IPS-NIHi11 (cell line): ENCODE data around the gene C1D.
"Not testable (repeated sequence)": the region's sequence is repeated elsewhere in the genome, so short reads cannot be mapped to it uniquely, and the experiment has no call there.

Experiments
- DNase-seq: peaks from one replicate; pipeline ENCODE4 v3.0.0; 2012; ENCODE audit warnings: mixed read lengths, low spot score

C1D gene, protein sequence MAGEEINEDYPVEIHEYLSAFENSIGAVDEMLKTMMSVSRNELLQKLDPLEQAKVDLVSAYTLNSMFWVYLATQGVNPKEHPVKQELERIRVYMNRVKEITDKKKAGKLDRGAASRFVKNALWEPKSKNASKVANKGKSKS

GRCh38 chr2:68062680-68063387 lies at the start of gene C1D:
Gene C1D, minus strand, starts transcription at chr2:68063004. Its CDS starts 15,694 bp downstream, at chr2:68047310.
- peak; percentile 91 for DNase-seq

DNA sequence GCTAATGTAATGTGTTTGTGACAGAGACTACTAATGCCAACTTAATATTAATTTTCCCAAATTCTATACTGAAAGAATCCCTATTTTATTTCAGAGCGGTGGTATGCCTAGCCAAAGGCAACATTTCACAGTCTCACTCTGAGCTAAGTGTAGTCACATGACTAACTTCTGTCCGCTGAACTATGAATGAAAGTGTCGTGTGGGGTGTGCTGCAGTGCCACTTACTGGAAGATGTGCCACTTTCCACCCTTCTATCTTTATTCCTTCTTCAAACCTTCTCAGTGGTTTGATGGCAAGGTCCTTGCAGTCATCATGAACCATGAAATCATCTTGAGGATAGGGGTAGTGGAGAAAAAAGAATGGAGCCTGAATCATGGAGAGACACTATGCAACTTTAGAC lies 47.3 kb upstream of the C1D start:
- no peak for DNase-seq

- no peak for DNase-seq
Measured at GRCh38 chr2:68108120-68108519, 45.3 kb upstream of the C1D start.

DNA sequence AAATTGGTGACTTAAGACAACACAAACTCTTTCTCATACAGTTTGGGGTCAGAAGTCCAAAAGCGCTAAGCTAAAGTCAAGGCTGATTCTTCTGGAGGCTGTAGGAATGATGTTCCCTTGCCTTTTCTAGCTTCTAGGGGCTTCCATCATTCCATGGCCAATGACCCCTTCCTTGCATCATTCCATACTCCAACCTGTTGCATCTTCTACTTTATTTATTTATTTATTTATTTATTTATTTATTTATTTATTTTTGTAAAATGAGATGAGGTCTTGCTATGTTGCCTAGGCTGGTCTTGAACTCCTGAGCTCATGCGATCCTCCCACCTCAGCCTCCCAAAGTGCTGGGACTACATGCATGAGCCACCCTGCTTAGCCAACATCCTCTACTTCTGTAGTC lies 44.7 kb upstream of the C1D start:
- DNase-seq, result no peak

- DNase-seq, result no peak
Measured at GRCh38 chr2:68104111-68104835, 41.5 kb upstream of the C1D start.

- DNase-seq, result no peak
Measured at GRCh38 chr2:68103709-68104055, 40.9 kb upstream of the C1D start.

- no peak for DNase-seq
Measured at GRCh38 chr2:68103030-68103708, 40.4 kb upstream of the C1D start.

DNA sequence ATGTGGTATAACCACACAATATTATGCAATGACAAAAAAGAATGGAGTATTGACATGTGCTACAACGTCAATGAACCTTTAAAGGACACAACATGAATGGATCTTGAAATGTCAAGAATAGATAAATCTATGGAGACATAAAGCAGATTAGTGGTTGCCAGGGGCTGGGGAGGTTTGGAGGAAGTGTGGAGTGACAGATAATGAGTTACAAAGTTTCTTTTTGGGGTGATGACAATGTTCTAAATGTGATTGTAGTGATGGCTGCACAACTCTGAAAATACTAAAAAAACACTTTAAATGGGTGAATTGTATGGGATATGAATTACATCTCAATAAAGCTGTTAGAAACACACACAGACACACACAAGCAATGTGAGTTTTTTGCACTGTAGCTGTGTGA lies 37.4 kb upstream of the C1D start:
- no peak for DNase-seq

DNA sequence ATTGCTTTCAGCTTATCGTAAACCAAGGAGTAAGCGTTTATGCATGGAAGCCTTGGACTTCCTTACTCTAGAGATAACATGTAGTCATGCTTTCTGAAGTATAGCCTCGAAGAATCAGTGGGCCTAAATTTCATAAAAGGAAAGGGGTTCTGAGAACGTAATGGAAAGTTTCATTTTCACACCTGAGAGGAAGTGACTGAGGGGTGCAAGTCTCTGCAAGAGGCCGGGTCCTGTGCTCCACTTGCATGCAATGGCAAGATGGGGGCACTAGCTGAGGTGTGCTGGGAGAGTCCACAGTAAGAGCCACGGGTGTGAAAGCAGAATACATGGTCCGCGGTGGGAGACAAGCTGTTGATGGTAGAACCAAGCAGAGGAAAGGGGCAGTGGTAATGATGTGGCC lies 36.5 kb upstream of the C1D start:
- no peak for DNase-seq

DNA sequence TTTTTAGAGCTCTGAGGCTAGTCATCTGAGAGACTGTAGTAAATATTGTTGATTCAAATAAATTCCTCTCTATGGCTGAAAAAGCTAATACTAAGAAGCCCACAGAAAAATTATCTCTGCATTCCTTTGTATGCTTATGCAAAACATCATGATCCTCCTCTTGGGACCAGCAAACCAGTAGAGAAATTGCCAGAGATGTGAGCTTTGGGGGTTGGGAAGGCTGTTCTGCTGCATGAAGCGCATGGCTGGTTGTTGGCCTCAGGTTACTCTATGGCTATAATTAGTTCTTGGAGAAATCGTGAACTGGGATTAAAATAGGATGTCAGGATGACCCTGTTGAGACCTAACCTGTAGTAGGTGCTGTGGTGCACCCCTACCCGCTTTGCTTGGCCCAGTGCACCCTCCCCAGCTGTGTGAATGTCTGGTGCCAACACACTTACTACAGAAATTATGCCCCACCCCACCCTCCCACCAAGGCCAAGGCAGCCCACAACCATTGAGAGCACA lies 35.5 kb upstream of the C1D start:
- no peak for DNase-seq

DNA sequence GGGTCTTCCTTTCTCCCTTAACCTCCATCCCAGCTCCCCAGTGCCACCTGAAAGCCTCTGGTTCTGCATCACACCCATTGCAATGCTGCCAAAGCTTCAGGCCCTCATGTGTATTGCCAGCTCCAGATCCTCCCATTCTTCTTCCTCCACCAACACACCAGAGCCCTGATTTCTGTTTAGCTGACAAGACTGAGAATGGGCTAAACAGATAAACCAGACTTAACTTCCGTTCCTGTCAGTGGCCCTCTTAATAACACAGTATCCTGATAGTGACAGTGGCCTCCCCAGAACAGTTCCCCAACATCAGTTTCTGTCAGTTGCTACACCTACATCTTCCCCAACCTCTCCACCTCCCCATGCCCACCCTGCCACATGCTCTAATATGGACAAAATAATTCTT lies 31.3 kb upstream of the C1D start:
- DNase-seq, result no peak

- DNase-seq, result no peak
Measured at GRCh38 chr2:68093634-68094033, 30.8 kb upstream of the C1D start.

DNA sequence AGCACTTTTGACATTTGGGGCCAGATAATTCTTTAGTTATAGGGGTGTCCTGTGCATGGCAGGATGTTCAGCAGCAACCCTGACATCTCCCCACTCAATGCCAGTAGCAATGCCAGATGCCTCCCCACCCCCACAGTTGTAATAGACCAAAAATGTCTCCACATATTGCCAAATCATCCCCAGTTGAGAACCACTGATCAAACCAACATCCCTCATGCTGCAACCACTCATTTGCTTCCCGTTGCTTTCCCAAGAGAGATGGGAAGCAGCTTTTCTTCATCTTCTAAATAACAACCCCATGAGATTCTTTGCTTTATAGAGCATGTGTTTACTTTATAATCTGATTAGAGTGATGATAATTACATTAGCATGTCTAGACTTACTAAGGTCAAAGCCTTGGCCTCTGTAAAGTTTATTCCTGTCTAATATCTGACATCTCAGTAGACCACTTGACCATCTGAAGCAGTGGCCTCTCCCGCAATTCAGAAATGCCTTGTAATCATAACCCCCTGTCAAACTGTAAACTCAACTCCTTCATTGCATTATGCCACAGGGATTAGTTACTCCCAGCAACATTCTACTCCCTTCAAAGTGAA lies 28.7 kb upstream of the C1D start:
- no peak for DNase-seq

DNA sequence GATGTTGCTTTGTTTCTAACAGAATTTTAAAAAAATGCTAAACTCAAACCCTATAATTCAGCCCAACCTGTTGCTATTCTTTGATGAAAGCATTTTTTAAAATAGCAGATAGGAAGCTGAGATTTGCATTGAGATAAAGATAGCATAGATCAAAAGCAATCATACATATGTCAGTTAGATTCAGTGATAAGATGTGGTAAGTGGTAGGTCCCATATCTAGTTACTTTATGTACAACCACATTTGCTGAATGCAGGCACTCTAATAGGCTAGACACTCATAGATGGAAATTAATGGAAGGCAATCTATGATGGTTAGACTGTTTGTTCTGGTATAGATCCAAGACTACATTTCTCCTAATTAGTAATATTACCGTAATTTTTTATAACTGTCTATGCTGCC lies 27.2 kb upstream of the C1D start:
- no peak for DNase-seq

- no peak for DNase-seq
Measured at GRCh38 chr2:68088940-68089339, 26.1 kb upstream of the C1D start.

DNA sequence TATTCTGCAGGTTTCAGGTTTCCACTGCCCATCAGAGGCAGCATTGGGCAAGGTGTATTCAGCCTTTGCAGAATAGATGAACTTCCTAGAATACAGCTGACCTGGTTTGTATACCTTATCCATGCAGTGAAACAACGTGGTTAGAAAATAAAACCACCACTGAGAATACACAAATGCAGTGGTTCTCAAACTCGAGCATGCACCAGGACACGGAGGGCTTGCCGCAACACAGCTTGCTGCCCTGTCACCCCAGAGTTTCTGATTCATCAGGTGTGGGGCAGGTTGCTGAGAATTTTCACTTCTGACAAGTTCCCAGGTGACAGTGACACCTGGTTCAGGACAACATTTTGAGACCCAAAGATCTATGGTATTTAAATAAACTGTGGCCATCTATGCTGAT lies 23.4 kb upstream of the C1D start:
- no peak for DNase-seq

DNA sequence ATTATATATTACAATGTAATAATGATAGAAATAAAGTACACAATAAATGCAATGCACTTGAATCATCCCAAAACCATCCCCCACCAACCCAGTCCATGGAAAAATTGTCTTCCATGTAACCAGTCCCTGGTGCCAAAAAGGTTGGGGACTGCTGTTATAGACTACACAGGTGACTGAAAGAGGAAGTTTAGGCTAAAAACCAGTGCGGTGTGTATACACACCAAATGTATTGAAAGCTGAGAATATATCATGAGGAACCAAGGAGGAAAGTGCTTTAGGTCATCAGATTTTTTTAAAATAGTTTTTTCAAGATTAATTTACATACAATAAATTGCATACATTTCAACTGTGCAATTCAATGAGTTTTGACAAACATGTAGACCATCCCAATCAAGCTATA lies 20.5 kb upstream of the C1D start:
- no peak for DNase-seq

DNA sequence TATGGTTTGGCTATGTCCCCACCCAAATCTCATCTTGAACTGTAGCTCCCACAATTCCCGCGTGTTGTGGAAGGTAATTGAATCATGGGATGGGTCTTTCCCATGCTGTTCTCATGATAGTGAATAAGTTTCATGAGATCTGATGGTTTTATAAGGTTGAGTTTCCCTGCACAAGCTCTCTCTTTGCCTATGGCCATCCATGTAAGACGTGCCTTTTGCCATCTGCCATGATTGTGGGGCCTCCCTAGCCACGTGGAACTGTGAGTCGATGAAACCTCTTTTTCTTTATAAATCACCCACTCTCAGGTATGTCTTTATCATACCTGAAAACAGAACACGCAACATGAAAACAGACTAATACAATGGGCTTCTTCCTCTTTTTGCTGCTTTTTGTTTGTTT lies 11.2 kb upstream of the C1D start:
- DNase-seq, result no peak

DNA sequence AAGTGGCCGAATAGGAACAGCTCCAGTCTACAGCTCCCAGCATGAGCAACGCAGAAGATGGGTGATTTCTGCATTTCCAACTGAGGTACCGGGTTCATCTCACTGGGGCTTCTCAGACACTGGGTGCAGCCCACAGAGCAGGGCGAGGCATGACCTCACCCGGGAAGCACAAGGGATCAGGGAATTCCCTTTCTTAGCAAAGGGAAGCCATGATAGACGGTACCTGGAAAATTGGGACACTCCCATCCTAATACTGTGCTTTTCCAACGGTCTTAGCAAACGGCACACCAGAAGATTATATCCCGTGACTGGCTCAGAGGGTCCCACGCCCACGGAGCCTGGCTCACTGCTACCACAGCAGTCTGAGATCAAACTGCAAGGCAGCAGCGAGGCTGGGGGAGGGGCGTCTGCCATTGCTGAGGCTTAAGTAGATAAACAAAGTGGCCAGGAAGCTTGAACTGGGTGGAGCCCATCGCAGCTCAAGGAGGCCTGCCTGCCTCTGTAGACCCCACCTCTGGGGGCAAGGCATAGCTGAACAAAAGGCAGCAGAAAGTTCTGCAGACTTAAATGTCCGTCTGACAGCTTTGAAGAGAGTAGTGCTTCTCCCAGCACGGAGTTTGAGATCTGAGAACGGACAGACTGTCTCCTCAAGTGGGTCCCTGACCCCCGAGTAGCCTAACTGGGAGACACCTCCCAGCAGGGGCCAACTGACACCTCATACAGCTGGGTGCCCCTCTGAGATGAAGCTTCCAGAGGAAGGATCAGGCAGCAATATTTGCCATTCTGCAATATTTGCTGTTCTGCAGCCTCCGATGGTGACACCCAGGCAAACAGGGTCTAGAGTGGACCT lies 1.2 kb upstream of the C1D start:
- DNase-seq, result not testable (repeated sequence)

GRCh38 chr2:68060652-68061051 lies 2.2 kb downstream of the C1D start:
- DNase-seq, result no peak

DNA sequence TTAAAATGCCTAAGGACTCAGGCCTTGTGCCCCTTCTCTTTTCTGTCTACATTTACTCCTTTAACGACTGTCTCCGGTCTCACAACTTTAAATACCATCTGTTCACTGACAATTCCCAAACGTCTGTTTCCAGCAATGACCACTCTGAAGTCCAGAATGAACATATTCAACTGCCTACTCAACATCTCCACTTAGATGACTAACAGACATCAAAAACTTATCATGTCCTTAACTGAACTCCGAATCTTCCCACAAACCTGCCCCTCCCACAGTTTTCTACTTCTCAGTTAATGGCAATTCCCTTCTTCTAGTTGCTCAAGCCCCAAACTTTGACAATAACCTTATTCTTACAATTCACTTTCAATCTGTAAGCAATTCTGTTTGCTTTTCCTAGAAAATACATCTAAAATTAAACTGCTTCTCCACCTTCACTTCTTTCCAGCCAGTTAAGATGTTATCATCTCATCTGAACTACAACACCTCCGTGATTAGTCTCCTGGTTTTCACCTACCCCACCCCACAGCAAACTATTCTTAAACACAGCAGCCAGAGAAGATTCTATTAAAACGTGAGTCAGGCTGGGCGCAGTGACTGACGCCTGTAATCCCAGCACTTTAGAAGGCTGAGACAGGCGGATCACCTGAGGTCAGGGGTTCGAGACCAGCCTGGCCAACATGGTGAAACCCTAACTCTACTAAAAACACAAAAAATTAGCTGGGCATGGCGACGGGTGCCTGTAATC lies 2.8 kb downstream of the C1D start:
- DNase-seq, result no peak
